GM12878 (cell line): ENCODE results near the gene ZFP14. TPM values are rescaled to one million over a fixed set of nuclear protein-coding genes. Genes with fewer than 3 reads are reported as not detected.

Experiments
- ATAC-seq: fragments of 200-7000 bp; cut with Tn5 transposase; 3 replicates; pipeline ENCODE4 v1.9.1; 2020; ENCODE audit warnings: mild to moderate bottlenecking, moderate library complexity
- BruUV-seq: library from RNA; stranded (reverse); fragments of 400-500 nt; replicated peaks from 2 replicates; lab custom pipeline; 2021; lab: Mats Ljungman, UMichigan
- CTCF ChIA-PET: fragments of 300-600 bp; sonication (Branson Sonifier 250); formaldehyde crosslinking; extraction: SDS; loops from one replicate; lab custom pipeline; 2021; ENCODE audit warnings: inconsistent platforms; lab: Yijun Ruan, JAX
- POLR2A ChIA-PET: fragments of 350-600 bp; formaldehyde crosslinking; extraction: SDS; loops from one replicate; lab custom pipeline; 2021; ENCODE audit warnings: inconsistent platforms; lab: Charles Lee
- RAD21 ChIA-PET: fragments of 300-600 bp; sonication (Branson Sonifier 250); formaldehyde crosslinking; loops from one replicate; lab custom pipeline; 2023; ENCODE audit warnings: antibody characterized with exemption; ENCODE audit not compliant: unreplicated experiment; lab: Charles Lee
- SMC1A ChIA-PET: fragments of 300-600 bp; sonication (Branson Sonifier 250); formaldehyde crosslinking; loops from one replicate; lab custom pipeline; 2023; ENCODE audit not compliant: unreplicated experiment, uncharacterized antibody; lab: Charles Lee
- DNase-seq: peaks from one replicate; pipeline ENCODE4 v3.0.0-alpha.2; 2011; ENCODE audit warnings: low read depth, low spot score
- FAIRE-seq: peaks from 3 replicates; lab custom pipeline; 2011; peaks lifted over from hg19 to GRCh38; lab: Jason Lieb, UNC
- H2AFZ ChIP-seq: 2 replicates; pipeline ENCODE4 v1.6.0; 2011; ENCODE audit warnings: low read depth, low read length, control low read depth; ENCODE audit not compliant: control insufficient read depth
- H3K27ac ChIP-seq: 2 replicates; pipeline ENCODE4 v1.5.1; 2011; ENCODE audit warnings: control low read depth; ENCODE audit not compliant: control insufficient read depth, insufficient read depth
- H3K27me3 ChIP-seq, 2 experiments: replicated peaks in 1 of 2; 2 replicates each; pipeline versions ENCODE4 v1.6.0 to v1.6.1; 2011; ENCODE audit warnings: low read length in 1 of 2; ENCODE audit not compliant: control insufficient read depth in 2 of 2, insufficient read depth in 2 of 2
- H3K36me3 ChIP-seq, 2 experiments: 2 replicates each; pipeline ENCODE4 v1.5.1; 2011; ENCODE audit warnings: low read length in 1 of 2; ENCODE audit not compliant: control insufficient read depth in 2 of 2, insufficient read depth in 2 of 2
- H3K4me1 ChIP-seq: 2 replicates; pipeline ENCODE4 v1.6.1; 2011; ENCODE audit warnings: mild to moderate bottlenecking, low read length, moderate library complexity, mixed read lengths; ENCODE audit not compliant: control insufficient read depth, insufficient read depth
- H3K4me2 ChIP-seq: 2 replicates; pipeline ENCODE4 v1.6.0; 2011; ENCODE audit warnings: control low read depth; ENCODE audit not compliant: control insufficient read depth, insufficient read depth
- H3K4me3 ChIP-seq: fragments of 200-600 bp; sonication (generic); 2 replicates; pipeline ENCODE4 v1.5.1; 2016
- H3K79me2 ChIP-seq: 2 replicates; pipeline ENCODE4 v1.6.0; 2011; ENCODE audit warnings: low read length; ENCODE audit not compliant: control insufficient read depth, insufficient read depth
- H3K9ac ChIP-seq: 2 replicates; pipeline ENCODE4 v1.8.0; 2011; ENCODE audit warnings: low read length, control low read depth, mixed read lengths; ENCODE audit not compliant: control insufficient read depth, insufficient read depth
- H3K9me3 ChIP-seq: replicated peaks from 3 replicates; pipeline ENCODE4 v1.5.1; 2011; ENCODE audit warnings: mild to moderate bottlenecking, low read length; ENCODE audit not compliant: control insufficient read depth, insufficient read depth
- H4K20me1 ChIP-seq: 2 replicates; pipeline ENCODE4 v1.6.0; 2011; ENCODE audit not compliant: control insufficient read depth, insufficient read depth
- BCL11A ChIP-seq: IDR thresholded peaks from 2 replicates; pipeline ENCODE4 v1.6.1; 2011; ENCODE audit warnings: low read depth, low read length
- CTCF ChIP-seq, 3 experiments: IDR thresholded peaks in 2 of 3; conservative IDR thresholded peaks in 1 of 3; 2 replicates each; pipeline ENCODE4 v1.5.1; 2011; ENCODE audit warnings: low read depth in 3 of 3, low read length in 3 of 3, mild to moderate bottlenecking in 3 of 3, control low read depth in 2 of 3, moderate library complexity in 2 of 3, inconsistent platforms in 1 of 3, mixed read lengths in 1 of 3; ENCODE audit not compliant: control insufficient read depth in 2 of 3, insufficient read depth in 1 of 3; ENCODE audit errors: extremely low read depth in 1 of 3
- FOXK2 ChIP-seq: fragments of 450-650 bp; IDR thresholded peaks from 2 replicates; pipeline ENCODE4 v1.6.1; 2017; ENCODE audit warnings: mild to moderate bottlenecking, moderate library complexity
- HSF1 ChIP-seq: fragments of 150-350 bp; IDR thresholded peaks from 2 replicates; pipeline ENCODE4 v1.6.1; 2014; ENCODE audit warnings: mild to moderate bottlenecking, low read depth, low read length
- NFYB ChIP-seq: IDR thresholded peaks from 2 replicates; pipeline ENCODE4 v1.6.1; 2011; ENCODE audit warnings: low read depth, mild to moderate bottlenecking, low read length, improper control_type of control experiment, moderate library complexity; ENCODE audit not compliant: insufficient read depth
- PML ChIP-seq: IDR thresholded peaks from 2 replicates; pipeline ENCODE4 v1.6.1; 2012; ENCODE audit warnings: low read length, inconsistent platforms
- POLR2AphosphoS5 ChIP-seq: IDR thresholded peaks from 2 replicates; pipeline ENCODE4 v1.6.1; 2011; ENCODE audit warnings: mild to moderate bottlenecking, low read length, inconsistent platforms
- SUZ12 ChIP-seq: fragments of 200-600 bp; sonication (generic); IDR thresholded peaks from one replicate; pipeline ENCODE4 v1.6.1; 2018; ENCODE audit warnings: antibody characterized with exemption, mild to moderate bottlenecking; ENCODE audit not compliant: unreplicated experiment
- TCF12 ChIP-seq: IDR thresholded peaks from 2 replicates; pipeline ENCODE4 v1.6.1; 2011; ENCODE audit warnings: low read depth, mild to moderate bottlenecking, low read length
- YBX1 ChIP-seq: fragments of 450-650 bp; IDR thresholded peaks from 2 replicates; pipeline ENCODE4 v1.6.1; 2016; ENCODE audit warnings: antibody characterized with exemption
- WGBS: methylation state at CpG from one replicate; pipeline ENCODE4 v1.1.6; 2016; ENCODE audit warnings: low lambda C conversion rate; ENCODE audit not compliant: insufficient replicate concordance, insufficient coverage; ENCODE audit errors: missing lambda C conversion rate; 5-methylcytosine and 5-hydroxymethylcytosine counted together
- in situ Hi-C: fragments of 300-500 bp; cut with MboI; formaldehyde crosslinking; loops from 9 replicates; pipeline ENCODE4 v1.14.3; 2018; ENCODE audit warnings: mixed read lengths
- intact Hi-C: fragments of 100-400 bp; cut with micrococcal nuclease; formaldehyde crosslinking; loops from one replicate; pipeline ENCODE4 v1.14.2; 2022; ENCODE audit not compliant: unreplicated experiment
- polyA plus RNA-seq, 11 experiments: library from polyadenylated mRNA; depleted of rRNA in 4 of 11; unstranded in 6 of 11; stranded (reverse) in 5 of 11; fragments of >200 nt; fragmentation: Nextera tagmentation in 4 of 11; fragmentation: Illumina TruSeq in 1 of 11; extraction: Ambion mirVana in 4 of 11; extraction: Trizol in 1 of 11; gene quantifications; 1 replicate in 1 of 11; 2 replicates in 10 of 11; pipeline versions ENCODE4 v1.2.1 to v1.2.3, GENCODE V29; 2011 to 2016; ENCODE audit warnings: inconsistent platforms in 2 of 11, missing spikeins in 2 of 11, low read depth in 1 of 11
- total RNA-seq, 4 experiments: library from RNA; depleted of rRNA in 3 of 4; stranded (reverse); fragments of >200 nt in 3 of 4; fragmentation: Illumina TruSeq in 1 of 4; extraction: Trizol in 1 of 4; gene quantifications; 2 replicates each; pipeline versions ENCODE4 v1.2.1 to v1.2.3, GENCODE V29; 2013 to 2021
- TF ChIP-seq, protein P1 (sequence below): fragments of 450-650 bp; IDR thresholded peaks from 2 replicates; pipeline ENCODE4 v1.6.1; 2017; ENCODE audit warnings: antibody characterized with exemption, mild to moderate bottlenecking, moderate library complexity
- TF ChIP-seq, protein P2 (sequence below): fragments of 450-650 bp; formaldehyde crosslinking; IDR thresholded peaks from 2 replicates; pipeline ENCODE4 v1.4.0; 2022; ENCODE audit warnings: mild to moderate bottlenecking, moderate library complexity

ZFP14 gene
- total and polyA plus RNA-seq, 10 of the 15 experiments (the other 5 are each of a cell fraction or from before 2014, with no cell fraction given): 0.61 to 2.6 (median 0.83) TPM

GRCh38 chr19:36378625-36379509, at the start of gene ZFP14 (continued):
- peak; percentile 97 for TF ChIP-seq FOXK2
- TF ChIP-seq TCF12: no peak
- TF ChIP-seq, all 136 proteins: peak for 49

GRCh38 chr19:36423925-36424324, 44.9 kb upstream of the ZFP14 start:
- ChIA-PET CTCF (no interaction called here), POLR2A (no interaction called here), SMC1A (no interaction called here), RAD21 (no interaction called here)
- H3K4me3 ChIP-seq: no peak overlapping the region
- H2AFZ ChIP-seq: no peak overlapping the region
- H4K20me1 ChIP-seq: no peaks in the 10 kb centered on the region
- FAIRE-seq (no peak), DNase-seq (no peak), ATAC-seq (no peak)
- no peak overlapping the region for H3K9ac ChIP-seq
- H3K36me3 ChIP-seq: no peaks in the 10 kb centered on the region
- no peaks in the 10 kb centered on the region for H3K79me2 ChIP-seq
- WGBS: 70% methylated on average over 4 of the region's 4 CpGs
- peaks cover 3% of the 10 kb centered on the region; the same call in 2 of the 3 replicates for H3K9me3 ChIP-seq
- in situ Hi-C loops (no loop called here), intact Hi-C loops (no loop called here)
- BruUV-seq: no TSS peak
- no peaks in the 10 kb centered on the region for H3K27me3 ChIP-seq
- no peak overlapping the region for H3K27ac ChIP-seq
- no peak overlapping the region for H3K4me2 ChIP-seq
- H3K4me1 ChIP-seq: no peaks in the 10 kb centered on the region
- TF ChIP-seq, protein P1, sequence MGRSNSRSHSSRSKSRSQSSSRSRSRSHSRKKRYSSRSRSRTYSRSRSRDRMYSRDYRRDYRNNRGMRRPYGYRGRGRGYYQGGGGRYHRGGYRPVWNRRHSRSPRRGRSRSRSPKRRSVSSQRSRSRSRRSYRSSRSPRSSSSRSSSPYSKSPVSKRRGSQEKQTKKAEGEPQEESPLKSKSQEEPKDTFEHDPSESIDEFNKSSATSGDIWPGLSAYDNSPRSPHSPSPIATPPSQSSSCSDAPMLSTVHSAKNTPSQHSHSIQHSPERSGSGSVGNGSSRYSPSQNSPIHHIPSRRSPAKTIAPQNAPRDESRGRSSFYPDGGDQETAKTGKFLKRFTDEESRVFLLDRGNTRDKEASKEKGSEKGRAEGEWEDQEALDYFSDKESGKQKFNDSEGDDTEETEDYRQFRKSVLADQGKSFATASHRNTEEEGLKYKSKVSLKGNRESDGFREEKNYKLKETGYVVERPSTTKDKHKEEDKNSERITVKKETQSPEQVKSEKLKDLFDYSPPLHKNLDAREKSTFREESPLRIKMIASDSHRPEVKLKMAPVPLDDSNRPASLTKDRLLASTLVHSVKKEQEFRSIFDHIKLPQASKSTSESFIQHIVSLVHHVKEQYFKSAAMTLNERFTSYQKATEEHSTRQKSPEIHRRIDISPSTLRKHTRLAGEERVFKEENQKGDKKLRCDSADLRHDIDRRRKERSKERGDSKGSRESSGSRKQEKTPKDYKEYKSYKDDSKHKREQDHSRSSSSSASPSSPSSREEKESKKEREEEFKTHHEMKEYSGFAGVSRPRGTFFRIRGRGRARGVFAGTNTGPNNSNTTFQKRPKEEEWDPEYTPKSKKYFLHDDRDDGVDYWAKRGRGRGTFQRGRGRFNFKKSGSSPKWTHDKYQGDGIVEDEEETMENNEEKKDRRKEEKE: no peak
- TF ChIP-seq SUZ12 (no peak), NFYB (0 out of 2 replicates have a peak, but pooled peaks have one; percentile 7), HSF1 (no peak), BCL11A (no peak), PML (no peak), YBX1 (no peak), CTCF (IDR thresholded peaks at IDR 0.05 in 2 of 3, conservative IDR thresholded peaks at IDR 0.05 in 1 of 3; ENCODE audit: control insufficient read depth in 2 of 3, extremely low read depth in 1 of 3, insufficient read depth in 1 of 3, low read depth in 3 of 3, low read length in 3 of 3) (no peak), POLR2AphosphoS5 (no peak)
- TF ChIP-seq, protein P2, sequence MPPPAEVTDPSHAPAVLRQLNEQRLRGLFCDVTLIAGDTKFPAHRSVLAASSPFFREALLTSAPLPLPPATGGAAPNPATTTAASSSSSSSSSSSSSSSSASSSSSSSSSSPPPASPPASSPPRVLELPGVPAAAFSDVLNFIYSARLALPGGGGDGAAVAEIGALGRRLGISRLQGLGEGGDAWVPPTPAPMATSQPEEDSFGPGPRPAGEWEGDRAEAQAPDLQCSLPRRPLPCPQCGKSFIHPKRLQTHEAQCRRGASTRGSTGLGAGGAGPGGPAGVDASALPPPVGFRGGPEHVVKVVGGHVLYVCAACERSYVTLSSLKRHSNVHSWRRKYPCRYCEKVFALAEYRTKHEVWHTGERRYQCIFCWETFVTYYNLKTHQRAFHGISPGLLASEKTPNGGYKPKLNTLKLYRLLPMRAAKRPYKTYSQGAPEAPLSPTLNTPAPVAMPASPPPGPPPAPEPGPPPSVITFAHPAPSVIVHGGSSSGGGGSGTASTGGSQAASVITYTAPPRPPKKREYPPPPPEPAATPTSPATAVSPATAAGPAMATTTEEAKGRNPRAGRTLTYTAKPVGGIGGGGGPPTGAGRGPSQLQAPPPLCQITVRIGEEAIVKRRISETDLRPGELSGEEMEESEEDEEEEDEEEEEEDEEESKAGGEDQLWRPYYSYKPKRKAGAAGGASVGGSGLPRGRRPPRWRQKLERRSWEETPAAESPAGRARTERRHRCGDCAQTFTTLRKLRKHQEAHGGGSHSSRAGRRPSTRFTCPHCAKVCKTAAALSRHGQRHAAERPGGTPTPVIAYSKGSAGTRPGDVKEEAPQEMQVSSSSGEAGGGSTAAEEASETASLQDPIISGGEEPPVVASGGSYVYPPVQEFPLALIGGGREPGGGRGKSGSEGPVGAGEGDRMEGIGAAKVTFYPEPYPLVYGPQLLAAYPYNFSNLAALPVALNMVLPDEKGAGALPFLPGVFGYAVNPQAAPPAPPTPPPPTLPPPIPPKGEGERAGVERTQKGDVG: no peak
